HepG2 (cell line): Measurements from ENCODE around the gene PSD. TPM values are rescaled to one million over a fixed set of nuclear protein-coding genes. Genes with fewer than 3 reads are reported as not detected.
A peak's percentile ranks its signal among the peaks of the same experiment; 100 is the strongest.

Source experiments
- EEA1 ChIP-seq: sonication (generic); formaldehyde crosslinking; IDR thresholded peaks from 2 replicates; pipeline ENCODE4 v1.5.1; 2020; ENCODE audit warnings: mild to moderate bottlenecking, missing genetic modification reagents, borderline replicate concordance
- ETV5 ChIP-seq: IDR thresholded peaks from 2 replicates; pipeline ENCODE4 v1.6.1; 2018; ENCODE audit warnings: missing biosample characterization, missing genetic modification reagents, inconsistent platforms, borderline replicate concordance
- FOXA3 ChIP-seq: IDR thresholded peaks from 2 replicates; pipeline ENCODE4 v1.6.1; 2016; ENCODE audit warnings: missing genetic modification reagents, missing compliant biosample characterization
- HNRNPH1 ChIP-seq: fragments of 200-400 bp; formaldehyde crosslinking; optimal IDR thresholded peaks from 2 replicates; pipeline ENCODE3; 2017; ENCODE audit warnings: mild to moderate bottlenecking, low read depth, low read length
- HNRNPUL1 ChIP-seq: fragments of 200-400 bp; formaldehyde crosslinking; IDR thresholded peaks from 2 replicates; pipeline ENCODE4 v1.6.1; 2017; ENCODE audit warnings: low read depth, mild to moderate bottlenecking, low read length, moderate library complexity
- ISX ChIP-seq: sonication (generic); formaldehyde crosslinking; conservative IDR thresholded peaks from 2 replicates; pipeline ENCODE4 v1.5.0; 2020; ENCODE audit warnings: missing genetic modification reagents
- KDM2A ChIP-seq: sonication (generic); formaldehyde crosslinking; IDR thresholded peaks from 2 replicates; pipeline ENCODE4 v1.4.0; 2020; ENCODE audit warnings: low read depth, missing genetic modification reagents, borderline replicate concordance
- MAF1 ChIP-seq: sonication (generic); formaldehyde crosslinking; IDR thresholded peaks from 2 replicates; pipeline ENCODE4 v1.5.0; 2020; ENCODE audit warnings: missing genetic modification reagents, borderline replicate concordance
- MATR3 ChIP-seq: sonication (generic); formaldehyde crosslinking; IDR thresholded peaks from 2 replicates; pipeline ENCODE4 v1.4.0; 2020; ENCODE audit warnings: missing genetic modification reagents
- NR2F6 ChIP-seq, 2 experiments: IDR thresholded peaks; 2 replicates each; pipeline ENCODE4 v1.6.1; 2016; ENCODE audit warnings: antibody characterized with exemption in 1 of 2, mild to moderate bottlenecking in 1 of 2
- NRL ChIP-seq: sonication (generic); formaldehyde crosslinking; IDR thresholded peaks from 2 replicates; pipeline ENCODE4 v1.5.0; 2020; ENCODE audit warnings: missing genetic modification reagents, mild to moderate bottlenecking, moderate library complexity, borderline replicate concordance
- RXRA ChIP-seq: sonication (generic); formaldehyde crosslinking; IDR thresholded peaks from 2 replicates; pipeline ENCODE4 v1.5.1; 2020; ENCODE audit warnings: missing genetic modification reagents
- STAT5B ChIP-seq: sonication (generic); formaldehyde crosslinking; IDR thresholded peaks from 2 replicates; pipeline ENCODE4 v1.4.0; 2020; ENCODE audit warnings: missing genetic modification reagents
- YEATS2 ChIP-seq: sonication (generic); formaldehyde crosslinking; IDR thresholded peaks from 2 replicates; pipeline ENCODE4 v1.4.0; 2020; ENCODE audit warnings: missing genetic modification reagents, borderline replicate concordance
- ZFP37 ChIP-seq: sonication (generic); formaldehyde crosslinking; IDR thresholded peaks from 2 replicates; pipeline ENCODE4 v1.4.0; 2020; ENCODE audit warnings: missing genetic modification reagents, borderline replicate concordance
- ZSCAN30 ChIP-seq: sonication (generic); formaldehyde crosslinking; IDR thresholded peaks from 2 replicates; pipeline ENCODE4 v1.5.0; 2020; ENCODE audit warnings: mild to moderate bottlenecking, missing genetic modification reagents
- ZSCAN31 ChIP-seq: sonication (generic); formaldehyde crosslinking; IDR thresholded peaks from 2 replicates; pipeline ENCODE4 v1.5.0; 2020; ENCODE audit warnings: low read depth, mild to moderate bottlenecking, missing genetic modification reagents
- polyA plus RNA-seq, 8 experiments: library from polyadenylated mRNA; depleted of rRNA in 3 of 8; stranded (reverse) in 7 of 8; unstranded in 1 of 8; fragments of >200 nt; fragmentation: Illumina TruSeq in 4 of 8; extraction: Trizol in 4 of 8; gene quantifications; 2 replicates each; pipeline versions ENCODE4 v1.2.1 to v1.2.3, GENCODE V29; 2011 to 2016; ENCODE audit warnings: low read depth in 4 of 8, missing spikeins in 1 of 8, mixed read lengths in 1 of 8; ENCODE audit not compliant: insufficient read depth in 1 of 8
- total RNA-seq, 5 experiments: library from RNA; depleted of rRNA; stranded (reverse); fragments of >200 nt; fragmentation: Illumina TruSeq; extraction: Trizol; gene quantifications; 2 replicates each; pipeline ENCODE4 v1.2.3, GENCODE V29; 2016; ENCODE audit warnings: low read depth in 1 of 5
- TF ChIP-seq, protein P1 (sequence below): sonication (generic); formaldehyde crosslinking; IDR thresholded peaks from 2 replicates; pipeline ENCODE4 v1.4.0; 2020; ENCODE audit warnings: missing genetic modification reagents
- TF ChIP-seq, protein P2 (sequence below): sonication (generic); formaldehyde crosslinking; IDR thresholded peaks from 2 replicates; pipeline ENCODE4 v1.9.0; 2022; ENCODE audit warnings: missing genetic modification reagents, mild to moderate bottlenecking, borderline replicate concordance
- TF ChIP-seq, protein P3 (sequence below): sonication (generic); formaldehyde crosslinking; IDR thresholded peaks from 2 replicates; pipeline ENCODE4 v1.8.0; 2022; ENCODE audit warnings: mild to moderate bottlenecking, missing genetic modification reagents; ENCODE audit not compliant: insufficient replicate concordance

Gene PSD
- total and polyA plus RNA-seq, 2 of the 13 experiments (the other 11 are each of a cell fraction or from before 2014, with no cell fraction given) = 0.35 to 0.58 TPM

DNA sequence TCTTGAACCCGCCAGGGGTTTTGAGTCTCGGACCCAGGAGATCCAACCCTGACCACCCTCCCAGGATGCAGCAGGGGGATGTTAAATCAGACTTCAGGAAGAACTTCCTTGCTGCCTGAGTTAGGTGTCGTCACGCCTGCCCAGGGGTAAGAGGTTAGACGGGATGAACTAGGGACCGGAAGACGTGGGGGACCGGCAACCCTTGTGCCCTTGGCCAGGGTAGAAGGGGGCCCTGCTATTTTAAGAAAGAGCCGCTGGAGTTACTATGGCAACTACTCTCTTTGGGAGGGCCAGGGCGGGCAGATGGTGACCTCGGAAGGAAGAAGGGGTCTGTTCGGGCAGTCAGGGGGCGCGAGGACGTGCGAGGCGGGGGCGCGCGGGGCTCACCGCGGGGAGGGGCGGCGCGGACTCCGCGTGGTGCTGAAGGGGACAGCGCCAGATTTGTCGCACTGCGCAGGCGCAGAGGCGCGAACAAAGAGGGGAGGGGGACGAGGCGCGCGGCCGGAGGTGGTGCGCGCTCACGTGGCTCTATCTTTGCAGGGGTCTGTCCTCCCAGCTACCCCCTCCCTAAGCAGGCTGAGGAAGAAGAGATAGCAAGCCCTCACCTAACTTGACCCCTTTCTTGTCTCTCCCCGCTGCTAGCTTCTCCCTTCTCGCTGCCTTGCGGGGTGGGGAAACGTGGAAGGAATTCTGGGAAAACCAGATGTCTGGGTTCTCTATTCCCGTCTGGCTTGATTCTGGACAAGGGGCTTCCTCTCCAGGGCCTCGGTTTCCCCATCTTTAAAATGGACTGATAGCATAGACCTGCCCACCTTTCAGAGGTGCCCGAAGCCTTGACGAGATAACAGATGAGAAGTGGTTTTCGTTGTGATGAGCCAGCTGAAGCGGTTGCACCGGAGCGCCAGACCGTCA is 940 bp upstream of the PSD start (continued):
- TF ChIP-seq, protein P1, sequence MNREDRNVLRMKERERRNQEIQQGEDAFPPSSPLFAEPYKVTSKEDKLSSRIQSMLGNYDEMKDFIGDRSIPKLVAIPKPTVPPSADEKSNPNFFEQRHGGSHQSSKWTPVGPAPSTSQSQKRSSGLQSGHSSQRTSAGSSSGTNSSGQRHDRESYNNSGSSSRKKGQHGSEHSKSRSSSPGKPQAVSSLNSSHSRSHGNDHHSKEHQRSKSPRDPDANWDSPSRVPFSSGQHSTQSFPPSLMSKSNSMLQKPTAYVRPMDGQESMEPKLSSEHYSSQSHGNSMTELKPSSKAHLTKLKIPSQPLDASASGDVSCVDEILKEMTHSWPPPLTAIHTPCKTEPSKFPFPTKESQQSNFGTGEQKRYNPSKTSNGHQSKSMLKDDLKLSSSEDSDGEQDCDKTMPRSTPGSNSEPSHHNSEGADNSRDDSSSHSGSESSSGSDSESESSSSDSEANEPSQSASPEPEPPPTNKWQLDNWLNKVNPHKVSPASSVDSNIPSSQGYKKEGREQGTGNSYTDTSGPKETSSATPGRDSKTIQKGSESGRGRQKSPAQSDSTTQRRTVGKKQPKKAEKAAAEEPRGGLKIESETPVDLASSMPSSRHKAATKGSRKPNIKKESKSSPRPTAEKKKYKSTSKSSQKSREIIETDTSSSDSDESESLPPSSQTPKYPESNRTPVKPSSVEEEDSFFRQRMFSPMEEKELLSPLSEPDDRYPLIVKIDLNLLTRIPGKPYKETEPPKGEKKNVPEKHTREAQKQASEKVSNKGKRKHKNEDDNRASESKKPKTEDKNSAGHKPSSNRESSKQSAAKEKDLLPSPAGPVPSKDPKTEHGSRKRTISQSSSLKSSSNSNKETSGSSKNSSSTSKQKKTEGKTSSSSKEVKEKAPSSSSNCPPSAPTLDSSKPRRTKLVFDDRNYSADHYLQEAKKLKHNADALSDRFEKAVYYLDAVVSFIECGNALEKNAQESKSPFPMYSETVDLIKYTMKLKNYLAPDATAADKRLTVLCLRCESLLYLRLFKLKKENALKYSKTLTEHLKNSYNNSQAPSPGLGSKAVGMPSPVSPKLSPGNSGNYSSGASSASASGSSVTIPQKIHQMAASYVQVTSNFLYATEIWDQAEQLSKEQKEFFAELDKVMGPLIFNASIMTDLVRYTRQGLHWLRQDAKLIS = no peak
- no peak for TF ChIP-seq NR2F6 (IDR thresholded peaks at IDR 0.05)
- TF ChIP-seq NR2F6 (CRISPR knock-in tag; IDR thresholded peaks at IDR 0.05) = 0 out of 2 replicates have a peak, but pooled peaks have one; percentile 11
- peak; percentile 80; the same call in 1 of the 2 replicates for TF ChIP-seq MAF1 (CRISPR knock-in tag)
- TF ChIP-seq RXRA (CRISPR knock-in tag) = peak; percentile 22; the same call in 1 of the 2 replicates
- TF ChIP-seq, protein P2, sequence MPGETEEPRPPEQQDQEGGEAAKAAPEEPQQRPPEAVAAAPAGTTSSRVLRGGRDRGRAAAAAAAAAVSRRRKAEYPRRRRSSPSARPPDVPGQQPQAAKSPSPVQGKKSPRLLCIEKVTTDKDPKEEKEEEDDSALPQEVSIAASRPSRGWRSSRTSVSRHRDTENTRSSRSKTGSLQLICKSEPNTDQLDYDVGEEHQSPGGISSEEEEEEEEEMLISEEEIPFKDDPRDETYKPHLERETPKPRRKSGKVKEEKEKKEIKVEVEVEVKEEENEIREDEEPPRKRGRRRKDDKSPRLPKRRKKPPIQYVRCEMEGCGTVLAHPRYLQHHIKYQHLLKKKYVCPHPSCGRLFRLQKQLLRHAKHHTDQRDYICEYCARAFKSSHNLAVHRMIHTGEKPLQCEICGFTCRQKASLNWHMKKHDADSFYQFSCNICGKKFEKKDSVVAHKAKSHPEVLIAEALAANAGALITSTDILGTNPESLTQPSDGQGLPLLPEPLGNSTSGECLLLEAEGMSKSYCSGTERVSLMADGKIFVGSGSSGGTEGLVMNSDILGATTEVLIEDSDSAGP (CRISPR knock-in tag) = peak; percentile 73
- TF ChIP-seq NRL (CRISPR knock-in tag) = no peak
- 0 out of 2 replicates have a peak, but pooled peaks have one; percentile 30 for TF ChIP-seq ETV5 (CRISPR knock-in tag)
- peak; percentile 23; the same call in 1 of the 2 replicates for TF ChIP-seq FOXA3 (CRISPR knock-in tag)
- TF ChIP-seq HNRNPUL1 = no peak
- peak; percentile 75 for TF ChIP-seq KDM2A (CRISPR knock-in tag)
- no peak for TF ChIP-seq ISX
- TF ChIP-seq ZFP37 = peak; percentile 92; the same call in 1 of the 2 replicates
- TF ChIP-seq ZSCAN30 (CRISPR knock-in tag) = no peak
- TF ChIP-seq, protein P3, sequence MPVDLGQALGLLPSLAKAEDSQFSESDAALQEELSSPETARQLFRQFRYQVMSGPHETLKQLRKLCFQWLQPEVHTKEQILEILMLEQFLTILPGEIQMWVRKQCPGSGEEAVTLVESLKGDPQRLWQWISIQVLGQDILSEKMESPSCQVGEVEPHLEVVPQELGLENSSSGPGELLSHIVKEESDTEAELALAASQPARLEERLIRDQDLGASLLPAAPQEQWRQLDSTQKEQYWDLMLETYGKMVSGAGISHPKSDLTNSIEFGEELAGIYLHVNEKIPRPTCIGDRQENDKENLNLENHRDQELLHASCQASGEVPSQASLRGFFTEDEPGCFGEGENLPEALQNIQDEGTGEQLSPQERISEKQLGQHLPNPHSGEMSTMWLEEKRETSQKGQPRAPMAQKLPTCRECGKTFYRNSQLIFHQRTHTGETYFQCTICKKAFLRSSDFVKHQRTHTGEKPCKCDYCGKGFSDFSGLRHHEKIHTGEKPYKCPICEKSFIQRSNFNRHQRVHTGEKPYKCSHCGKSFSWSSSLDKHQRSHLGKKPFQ = no peak
- TF ChIP-seq ZSCAN31 (CRISPR knock-in tag) = peak; percentile 70; the same call in 1 of the 2 replicates
- TF ChIP-seq STAT5B (CRISPR knock-in tag) = no peak
- TF ChIP-seq YEATS2 (CRISPR knock-in tag) = peak; percentile 35; the same call in 1 of the 2 replicates
- TF ChIP-seq HNRNPH1 = no peak
- peak; percentile 83; the same call in 1 of the 2 replicates for TF ChIP-seq EEA1
- TF ChIP-seq MATR3 (CRISPR knock-in tag) = no peak
